Stimulated activated CD4-positive, alpha-beta T cell treated with anti-CD3 and anti-CD28 coated beads, Interleukin-4, amount 100 ng/mL, for 4 hours (primary cell): ENCODE measurements around the gene COL11A2.

Experiments
- DNase-seq, 2 experiments: peaks; one replicate each; pipeline ENCODE4 v3.0.0-alpha.2; 2020

Gene COL11A2

GRCh38 chr6:33147807-33148666, 44.2 kb downstream of the COL11A2 start:
- no peak for DNase-seq

DNA sequence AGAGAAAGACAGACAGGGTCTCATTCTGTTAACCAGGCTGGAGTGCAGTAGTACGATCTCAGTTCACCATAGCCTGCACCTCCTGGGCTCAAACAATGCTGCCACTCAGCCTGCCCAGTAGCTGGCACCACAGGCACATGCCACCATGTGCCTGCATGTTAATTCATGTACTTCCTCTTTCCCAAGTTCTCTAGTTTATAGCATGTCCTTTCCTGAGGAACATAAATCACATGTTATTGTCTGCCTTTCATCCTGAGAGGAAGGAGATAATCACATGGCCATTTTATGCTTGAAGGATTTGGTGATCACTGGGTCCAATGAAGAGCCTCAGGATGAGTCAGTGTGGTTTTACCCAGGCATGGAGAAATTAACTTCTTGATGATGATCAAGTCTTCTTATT, 47.9 kb downstream of the COL11A2 start:
- no peak for DNase-seq

DNA sequence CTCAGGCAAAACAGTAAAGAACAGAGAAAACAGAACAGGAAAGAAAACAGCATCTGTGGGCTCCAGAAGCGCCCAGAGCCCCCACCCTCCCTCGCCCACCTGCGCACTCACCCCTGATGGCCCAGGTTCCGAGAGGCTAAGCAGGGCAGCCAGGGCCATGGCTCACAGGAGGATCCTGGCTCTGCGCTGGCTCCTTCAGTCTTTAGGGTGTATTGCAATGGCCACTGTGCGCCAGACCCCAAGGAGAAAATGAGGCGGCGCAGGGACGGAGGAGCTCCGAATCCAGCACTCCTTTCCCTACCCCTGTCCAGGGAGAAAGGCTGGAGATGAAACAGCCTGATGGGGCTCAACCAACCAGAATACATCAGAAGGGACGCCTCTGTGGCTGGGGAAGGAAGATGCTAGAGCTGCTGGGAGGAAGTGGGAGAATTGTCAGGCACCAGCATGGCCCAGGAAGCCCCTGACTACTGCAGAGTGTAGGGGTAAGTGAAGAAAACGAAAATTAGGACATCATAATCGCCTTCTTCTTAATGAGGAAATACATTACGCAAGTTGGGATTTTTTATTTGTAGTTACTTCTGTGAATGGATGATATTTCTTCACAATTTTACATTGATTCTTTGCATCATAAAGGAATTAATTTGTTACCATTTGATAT, 49.0 kb downstream of the COL11A2 start:
- DNase-seq: no peak

- no peak for DNase-seq
Measured at GRCh38 chr6:33142501-33143070, 49.7 kb downstream of the COL11A2 start.

DNA sequence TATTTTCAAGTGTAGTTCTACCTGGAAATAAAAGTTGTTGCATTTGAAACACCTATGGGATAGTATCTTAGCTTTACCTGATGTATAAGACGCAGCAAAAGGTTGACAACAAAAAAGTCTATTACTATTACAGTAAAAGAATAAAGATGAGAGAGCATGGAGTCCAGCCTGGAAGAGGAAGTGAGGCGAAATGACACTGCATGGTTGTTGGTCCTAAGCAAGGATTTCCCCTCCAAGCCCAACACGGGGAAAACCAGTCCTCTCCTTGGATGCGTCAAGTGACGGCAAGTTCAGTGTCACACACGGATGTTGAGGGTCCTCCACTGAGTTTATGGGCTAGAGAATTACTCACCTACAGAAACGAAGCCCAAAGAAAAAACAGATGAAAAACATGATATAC, 51.7 kb downstream of the COL11A2 start:
- no peak for DNase-seq

DNA sequence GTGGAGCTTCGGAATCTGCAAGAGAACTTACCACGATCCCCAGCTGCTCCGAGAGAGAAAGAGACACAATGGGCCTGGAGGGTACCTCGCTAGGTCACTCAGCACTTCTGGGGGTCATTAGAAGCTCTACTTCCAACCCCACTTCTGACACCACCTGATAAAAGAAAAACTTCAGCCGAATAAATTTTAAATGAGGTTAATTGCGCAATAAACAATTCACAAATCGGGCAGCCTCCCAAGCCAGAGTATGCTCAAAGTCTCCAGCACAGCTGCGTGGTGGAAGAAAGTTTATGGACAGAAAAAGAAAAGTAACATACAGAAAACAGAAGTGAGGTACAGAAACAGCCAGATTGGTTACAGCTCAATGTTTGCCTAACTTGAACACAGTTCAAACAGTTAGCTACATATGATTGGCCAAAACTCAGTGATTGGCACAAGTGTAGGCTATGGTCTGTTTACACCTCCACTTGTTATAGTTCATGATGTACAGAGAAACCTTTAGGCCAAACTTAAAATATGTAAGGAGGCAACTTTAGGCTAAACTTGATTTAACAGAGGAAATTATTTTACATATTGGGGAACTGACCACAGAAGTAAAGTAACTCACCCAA, 52.6 kb downstream of the COL11A2 start:
- no peak for DNase-seq

- no peak for DNase-seq
Measured at GRCh38 chr6:33136310-33136900, 55.9 kb downstream of the COL11A2 start.

DNA sequence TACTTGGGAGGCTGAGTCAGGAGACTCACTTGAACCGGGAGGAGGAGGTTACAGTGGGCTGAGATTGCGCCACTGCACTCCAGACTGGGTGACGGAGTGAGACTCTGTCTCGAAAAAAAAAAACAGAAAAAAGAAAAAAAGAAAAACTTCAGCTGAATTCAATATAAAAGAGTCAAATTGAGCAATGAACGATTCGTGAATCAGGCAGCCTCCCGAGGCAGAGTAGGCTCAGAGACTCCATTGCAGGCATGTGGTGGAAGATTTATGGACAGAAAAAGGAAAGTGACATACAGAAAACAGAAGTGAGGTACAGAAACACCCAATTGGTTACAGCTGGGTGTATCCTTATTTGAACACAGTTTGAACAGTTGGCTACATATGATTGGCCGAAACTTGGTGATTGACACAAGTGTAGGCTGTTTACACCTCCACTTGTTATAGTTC, 60.2 kb downstream of the COL11A2 start:
- DNase-seq: no peak

DNA sequence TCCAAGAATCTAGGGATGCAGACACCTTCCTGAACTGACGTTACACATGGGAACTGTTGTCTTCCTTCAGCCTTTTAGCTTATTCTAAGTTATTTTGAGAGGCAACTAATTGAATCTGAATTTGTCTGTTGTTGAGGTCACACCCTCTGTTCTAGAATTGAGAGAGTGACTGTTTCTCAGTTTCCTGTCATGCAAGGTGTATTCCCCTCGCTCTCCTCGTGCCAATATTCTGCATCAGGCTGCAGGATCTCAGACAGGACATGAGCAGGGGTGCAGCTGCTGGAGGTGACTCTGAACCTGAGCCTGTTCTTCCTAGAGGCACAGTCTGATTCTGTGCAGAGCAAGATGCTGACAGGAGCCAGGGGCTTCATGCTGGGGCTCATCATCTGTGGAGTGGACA, 63.9 kb downstream of the COL11A2 start:
- DNase-seq: no peak

GRCh38 chr6:33126101-33126714, 66.1 kb downstream of the COL11A2 start:
- peak; percentile 31 to 57 for DNase-seq

DNA sequence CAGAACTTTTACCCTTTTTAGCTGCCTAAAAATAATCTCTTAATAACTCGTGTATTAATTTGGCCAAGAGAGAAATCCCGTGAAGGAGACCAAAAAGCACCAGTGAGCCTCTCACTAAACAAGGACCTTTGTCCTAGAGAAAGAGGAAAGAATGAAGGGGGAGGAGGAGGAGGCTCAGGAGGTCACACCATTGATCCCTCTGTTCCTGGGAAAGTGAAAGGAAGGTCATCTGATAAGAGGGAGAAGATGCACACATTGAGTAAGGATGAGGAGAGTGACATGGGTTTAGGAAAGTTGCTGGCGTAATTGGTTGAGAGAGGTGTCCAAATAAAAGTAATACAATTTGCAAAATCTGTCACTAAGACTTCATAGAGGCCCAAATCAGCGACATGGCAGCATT, 67.3 kb downstream of the COL11A2 start:
- DNase-seq: no peak

DNA sequence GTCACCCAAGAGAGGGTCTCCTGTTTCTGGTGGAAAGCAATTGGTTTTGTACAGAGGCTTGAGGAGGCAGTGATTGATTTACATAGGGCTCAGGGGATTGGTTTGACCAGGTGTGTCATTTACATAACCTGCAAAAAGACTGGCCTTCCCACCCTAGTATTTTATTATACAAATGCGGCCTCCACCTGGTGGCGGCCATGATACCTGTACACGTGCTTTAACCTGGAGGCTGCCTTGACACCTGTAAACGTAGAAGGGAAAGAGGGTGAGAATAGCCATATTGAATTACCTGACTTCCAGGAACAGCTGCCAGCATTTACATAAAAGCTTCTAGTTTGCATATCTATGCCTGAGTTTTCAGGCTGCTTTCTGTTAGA, 67.8 kb downstream of the COL11A2 start:
- no peak for DNase-seq

- no peak for DNase-seq
Measured at GRCh38 chr6:33123732-33124524, 68.3 kb downstream of the COL11A2 start.

- no peak for DNase-seq
Measured at GRCh38 chr6:33123181-33123580, 69.1 kb downstream of the COL11A2 start.

DNA sequence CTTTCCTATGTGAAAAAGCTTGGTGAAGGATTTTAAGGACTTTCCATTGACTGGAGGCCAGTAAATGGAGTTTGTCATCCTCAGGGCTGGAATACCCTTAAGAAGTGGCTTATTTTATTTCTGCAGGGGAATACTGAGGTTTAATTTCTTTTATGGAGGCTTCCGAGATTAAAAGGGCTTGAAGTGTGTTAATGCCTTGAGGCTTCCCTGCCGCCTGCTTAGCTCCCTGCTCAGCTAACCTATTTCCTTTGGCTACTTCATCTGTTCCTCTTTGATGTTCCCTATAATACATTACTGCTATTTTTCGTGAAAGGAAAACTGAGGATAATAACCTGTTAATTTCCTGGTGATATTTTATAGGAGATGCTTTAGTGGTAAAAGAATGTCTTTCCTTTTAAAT, 72.3 kb downstream of the COL11A2 start:
- no peak for DNase-seq

GRCh38 chr6:33118525-33119123, 73.6 kb downstream of the COL11A2 start:
- DNase-seq: no peak

DNA sequence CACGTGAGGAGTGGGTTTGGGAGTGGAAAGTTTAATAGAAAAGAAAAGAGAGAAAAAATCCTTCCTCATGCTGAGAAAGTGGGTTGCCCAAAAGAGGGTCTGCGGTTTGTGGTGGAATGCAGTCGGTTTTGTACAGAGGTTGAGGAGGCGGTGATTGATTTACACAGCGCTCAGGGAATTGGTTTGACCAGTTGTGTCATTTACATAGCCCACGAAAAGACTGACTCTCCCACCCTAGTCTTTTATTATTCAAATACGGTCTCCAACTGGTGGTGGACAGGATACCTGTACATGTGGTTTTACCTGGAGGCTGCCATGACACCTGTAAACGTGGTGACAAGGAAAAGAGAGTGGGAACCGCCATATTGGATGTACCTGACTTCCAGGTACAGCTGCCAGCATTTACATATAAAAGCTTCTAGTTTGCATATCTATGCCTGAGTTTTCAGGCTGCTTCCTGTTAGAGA, 74.4 kb downstream of the COL11A2 start:
- no peak for DNase-seq

- DNase-seq: no peak
Measured at GRCh38 chr6:33116841-33117711, 75.2 kb downstream of the COL11A2 start.

DNA sequence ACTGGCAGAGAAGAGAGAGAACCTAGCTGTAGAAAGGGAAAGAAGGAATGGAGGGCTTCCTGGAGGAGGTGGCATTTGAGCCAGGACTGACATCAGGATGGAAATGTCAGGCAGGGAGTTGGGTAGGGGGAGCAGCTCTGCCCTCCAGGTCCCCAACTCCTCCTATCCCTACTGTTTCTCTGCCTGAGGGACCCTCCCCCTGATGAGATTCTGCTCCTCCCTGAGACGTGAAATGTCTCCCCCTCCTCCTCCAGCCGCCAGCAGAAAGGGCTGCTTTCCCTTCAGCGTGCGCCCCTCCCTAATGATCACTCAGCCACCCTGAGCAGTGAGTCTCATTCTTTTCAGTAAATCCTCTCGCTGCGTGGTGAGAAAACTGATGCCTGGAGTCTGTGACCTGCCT, 75.8 kb downstream of the COL11A2 start:
- DNase-seq: no peak

DNA sequence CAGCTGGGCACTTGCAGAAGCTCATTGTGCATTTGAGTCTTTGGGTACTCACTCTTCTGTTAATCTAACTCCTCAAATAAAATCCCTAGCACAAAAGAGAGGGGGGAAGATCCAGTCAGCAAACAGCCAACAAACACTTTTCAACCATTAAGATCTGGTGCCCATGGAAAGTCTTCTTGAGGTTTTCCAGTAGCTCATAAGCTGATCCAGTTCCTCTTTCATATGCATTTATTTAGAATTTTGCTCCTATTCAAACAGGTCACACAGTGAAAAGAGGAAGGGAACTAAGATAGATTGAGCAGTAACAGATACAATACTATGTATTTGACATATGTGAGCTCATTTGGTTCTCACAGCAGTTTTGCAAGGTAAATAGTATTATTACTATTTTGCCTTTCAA, 77.9 kb downstream of the COL11A2 start:
- DNase-seq: no peak
